GM10248 (cell line): Measurements from ENCODE around the gene PECR.

Experiments
- CTCF ChIA-PET: fragments of 300-600 bp; sonication (Branson Sonifier 250); formaldehyde crosslinking; extraction: SDS; loops from one replicate; lab custom pipeline; 2021; ENCODE audit warnings: antibody characterized with exemption; lab: Yijun Ruan, JAX
- POLR2A ChIA-PET: fragments of 350-650 bp; sonication (Branson Sonifier 250); formaldehyde crosslinking; extraction: SDS; loops from one replicate; lab custom pipeline; 2020; ENCODE audit warnings: antibody characterized with exemption; lab: Yijun Ruan, JAX
- DNase-seq: peaks from one replicate; pipeline ENCODE4 v3.0.0; 2012; ENCODE audit errors: extremely low spot score
- TF ChIP-seq, protein P1 (sequence below): IDR thresholded peaks from 2 replicates; pipeline ENCODE4 v1.5.1; 2012; ENCODE audit warnings: mild to moderate bottlenecking, low read depth; ENCODE audit errors: extremely low read depth, missing control alignments, control extremely low read depth

PECR gene

DNA sequence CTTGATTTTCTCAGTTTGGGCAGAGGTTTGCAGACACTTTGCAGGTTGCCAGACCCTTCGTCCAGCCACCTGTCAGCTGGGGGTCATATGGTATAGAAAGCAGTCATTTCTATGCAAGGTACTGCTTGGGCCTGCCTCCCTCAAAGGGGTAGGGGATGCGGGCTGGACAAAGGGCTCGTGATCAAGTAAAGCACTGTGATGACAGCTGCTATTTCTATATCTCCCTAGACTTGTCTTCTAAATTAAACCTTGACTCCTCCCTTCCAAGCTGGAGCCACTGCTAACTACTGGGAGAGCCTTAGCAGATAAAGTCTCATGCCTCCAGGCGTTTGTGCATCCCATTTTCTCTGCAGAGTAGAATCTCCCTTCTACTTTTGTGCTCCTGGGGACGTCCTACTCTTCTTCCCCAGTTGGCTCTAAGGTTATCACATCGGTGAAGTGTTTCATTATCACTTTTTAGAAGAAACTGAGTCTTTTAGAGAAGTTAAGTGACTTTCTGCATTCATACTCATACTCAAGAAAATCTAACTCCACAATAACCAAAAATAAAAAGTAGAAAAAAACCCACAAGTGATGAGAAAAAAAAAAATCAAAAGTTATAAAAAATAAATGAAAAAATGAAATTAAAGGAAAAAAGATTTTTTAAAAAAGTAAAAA lies 26.8 kb upstream of the PECR start:
- TF ChIP-seq, protein P1, sequence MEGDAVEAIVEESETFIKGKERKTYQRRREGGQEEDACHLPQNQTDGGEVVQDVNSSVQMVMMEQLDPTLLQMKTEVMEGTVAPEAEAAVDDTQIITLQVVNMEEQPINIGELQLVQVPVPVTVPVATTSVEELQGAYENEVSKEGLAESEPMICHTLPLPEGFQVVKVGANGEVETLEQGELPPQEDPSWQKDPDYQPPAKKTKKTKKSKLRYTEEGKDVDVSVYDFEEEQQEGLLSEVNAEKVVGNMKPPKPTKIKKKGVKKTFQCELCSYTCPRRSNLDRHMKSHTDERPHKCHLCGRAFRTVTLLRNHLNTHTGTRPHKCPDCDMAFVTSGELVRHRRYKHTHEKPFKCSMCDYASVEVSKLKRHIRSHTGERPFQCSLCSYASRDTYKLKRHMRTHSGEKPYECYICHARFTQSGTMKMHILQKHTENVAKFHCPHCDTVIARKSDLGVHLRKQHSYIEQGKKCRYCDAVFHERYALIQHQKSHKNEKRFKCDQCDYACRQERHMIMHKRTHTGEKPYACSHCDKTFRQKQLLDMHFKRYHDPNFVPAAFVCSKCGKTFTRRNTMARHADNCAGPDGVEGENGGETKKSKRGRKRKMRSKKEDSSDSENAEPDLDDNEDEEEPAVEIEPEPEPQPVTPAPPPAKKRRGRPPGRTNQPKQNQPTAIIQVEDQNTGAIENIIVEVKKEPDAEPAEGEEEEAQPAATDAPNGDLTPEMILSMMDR = no peak
- ChIA-PET POLR2A (interaction anchor here (1.0 kb wide), 1 partner anchor 91 kb away, joined by 4 read pairs; no protein-coding TSS in a partner anchor), CTCF (interaction anchor here (1.0 to 5.4 kb wide), 9 partner anchors 16 to 296 kb away, joined by 3 to 32 read pairs (median 5); partner anchors contain the start of genes PECR and TMEM169)
- DNase-seq = no peak

DNA sequence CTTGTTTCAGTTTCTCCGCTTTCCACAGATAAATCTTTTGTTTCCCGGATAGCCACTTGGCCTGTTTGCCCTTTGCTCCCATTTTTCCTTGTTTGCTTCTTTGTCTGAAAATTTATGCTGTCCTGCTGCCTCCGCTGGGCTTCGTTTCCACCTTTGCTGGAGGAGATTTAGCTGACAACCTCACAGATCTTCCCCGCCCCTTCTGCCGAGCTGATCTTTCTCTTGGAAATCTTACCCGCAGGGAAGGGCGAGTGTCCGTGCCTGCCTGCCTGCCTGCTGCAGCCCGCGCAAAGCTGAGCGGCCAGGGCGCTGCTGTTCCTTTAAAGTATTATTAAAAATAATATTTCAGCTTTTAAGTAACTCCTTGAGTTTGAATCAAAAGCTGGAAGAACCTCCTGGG lies 26.2 kb upstream of the PECR start:
- CTCF ChIA-PET = interaction anchor here (1.0 to 2.3 kb wide), 7 partner anchors 15 to 86 kb away, joined by 3 to 7 read pairs (median 3); no protein-coding TSS in a partner anchor
- POLR2A ChIA-PET = interaction anchor here (0.7 kb wide), 1 partner anchor 529 kb away, joined by 5 read pairs; no protein-coding TSS in a partner anchor
- no peak for DNase-seq
- TF ChIP-seq, protein P1 = no peak

DNA sequence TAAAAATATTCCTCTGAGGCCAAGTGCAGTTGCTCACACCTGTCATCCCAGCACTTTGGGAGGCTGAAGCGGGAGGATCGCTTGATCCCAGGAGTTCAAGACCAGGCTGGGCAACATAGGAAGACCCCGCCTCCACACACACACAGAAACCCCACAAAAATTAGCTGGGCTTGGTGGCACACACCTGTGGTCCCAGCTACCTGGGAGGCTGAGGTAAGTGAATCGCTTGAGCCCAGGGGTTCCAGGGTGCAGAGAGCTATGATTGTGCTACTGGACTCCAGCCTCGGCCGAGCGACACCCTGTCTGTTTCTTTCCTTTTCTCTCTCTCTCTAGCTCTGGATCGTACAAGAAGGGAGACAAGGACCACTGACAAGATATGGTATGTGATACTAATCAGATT lies 25.7 kb upstream of the PECR start:
- CTCF ChIA-PET = interaction anchor here (0.9 to 2.3 kb wide), 9 partner anchors 12 to 114 kb away, joined by 3 to 7 read pairs (median 3); no protein-coding TSS in a partner anchor
- no peak for DNase-seq
- POLR2A ChIA-PET = interaction anchor here (0.7 kb wide), 1 partner anchor 530 kb away, joined by 5 read pairs; no protein-coding TSS in a partner anchor
- TF ChIP-seq, protein P1 = no peak

DNA sequence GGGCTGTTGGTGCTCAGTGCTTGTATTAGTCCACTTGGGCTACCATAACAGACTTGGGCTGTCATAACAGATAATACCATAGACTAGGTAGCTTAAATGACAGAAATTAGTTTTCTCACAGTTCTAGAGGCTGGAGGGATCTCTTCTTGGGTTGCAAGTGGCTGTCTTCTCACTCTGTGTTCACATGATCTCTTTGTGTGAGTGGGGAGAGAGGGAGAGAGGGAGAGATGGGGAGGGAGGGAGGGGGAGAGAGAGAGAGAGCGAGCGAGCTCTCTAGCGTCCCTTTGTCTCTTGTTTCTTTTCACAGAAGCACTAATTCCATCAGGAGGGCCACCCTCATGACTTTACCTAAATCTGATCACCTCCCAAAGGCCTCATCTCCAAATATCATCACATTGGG lies 23.1 kb upstream of the PECR start:
- CTCF ChIA-PET = interaction anchor here (1.4 to 3.0 kb wide), 6 partner anchors 9 to 81 kb away, joined by 3 to 17 read pairs (median 6); no protein-coding TSS in a partner anchor
- no peak for DNase-seq
- TF ChIP-seq, protein P1 = no peak
- POLR2A ChIA-PET = no interaction called here

DNA sequence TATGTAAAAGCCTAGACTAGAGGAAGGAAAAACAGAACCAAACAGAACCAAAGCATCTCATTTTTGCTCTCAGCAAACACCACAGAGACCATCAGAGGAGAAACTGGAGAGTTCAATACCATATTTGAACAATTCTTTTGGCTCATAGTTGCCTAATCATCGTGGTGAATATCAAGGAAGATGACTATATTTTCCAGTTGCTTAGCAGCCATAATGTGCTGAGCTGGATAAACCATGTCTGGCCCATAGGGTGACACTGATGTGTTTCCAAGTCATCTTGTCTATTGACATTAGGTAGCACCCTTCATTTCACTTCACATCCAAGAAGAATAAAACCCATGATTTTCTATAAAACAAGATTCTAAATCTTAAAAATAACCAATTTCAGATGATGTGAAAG lies 21.6 kb upstream of the PECR start:
- no peak for DNase-seq
- CTCF ChIA-PET = interaction anchor here (1.4 to 3.0 kb wide), 5 partner anchors 10 to 80 kb away, joined by 4 to 17 read pairs (median 6); no protein-coding TSS in a partner anchor
- POLR2A ChIA-PET = no interaction called here
- TF ChIP-seq, protein P1 = no peak

DNA sequence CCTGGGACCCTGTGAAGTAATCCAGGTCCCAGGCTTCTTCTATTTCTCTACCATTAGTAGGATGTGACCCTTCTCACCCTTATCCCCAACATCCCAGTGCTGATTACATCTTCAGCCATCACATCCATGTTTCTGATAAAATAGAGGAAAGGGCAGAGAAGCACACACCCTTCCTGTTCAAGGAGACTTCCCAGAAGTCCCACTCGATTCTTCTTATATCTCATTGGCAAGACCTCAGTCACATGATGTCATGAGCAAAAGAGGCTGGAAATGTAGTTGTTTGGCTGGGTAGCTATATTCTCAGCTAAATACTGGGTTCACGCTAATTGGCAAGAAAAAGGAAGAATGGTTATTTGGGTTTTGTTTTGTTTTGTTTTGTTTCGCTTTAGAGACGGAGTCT lies 19.5 kb upstream of the PECR start:
- DNase-seq = no peak
- TF ChIP-seq, protein P1 = no peak
- ChIA-PET POLR2A (no interaction called here), CTCF (interaction anchor here (0.8 to 3.0 kb wide), 4 partner anchors 9 to 43 kb away, joined by 3 to 10 read pairs (median 8); no protein-coding TSS in a partner anchor)
